ENCODE measurements around the gene LTA. TPM values are rescaled to one million over a fixed set of nuclear protein-coding genes. Genes with fewer than 3 reads are reported as not detected.

LTA gene
- total RNA-seq, 1 experiment from 2014 or later: not detected

DNA sequence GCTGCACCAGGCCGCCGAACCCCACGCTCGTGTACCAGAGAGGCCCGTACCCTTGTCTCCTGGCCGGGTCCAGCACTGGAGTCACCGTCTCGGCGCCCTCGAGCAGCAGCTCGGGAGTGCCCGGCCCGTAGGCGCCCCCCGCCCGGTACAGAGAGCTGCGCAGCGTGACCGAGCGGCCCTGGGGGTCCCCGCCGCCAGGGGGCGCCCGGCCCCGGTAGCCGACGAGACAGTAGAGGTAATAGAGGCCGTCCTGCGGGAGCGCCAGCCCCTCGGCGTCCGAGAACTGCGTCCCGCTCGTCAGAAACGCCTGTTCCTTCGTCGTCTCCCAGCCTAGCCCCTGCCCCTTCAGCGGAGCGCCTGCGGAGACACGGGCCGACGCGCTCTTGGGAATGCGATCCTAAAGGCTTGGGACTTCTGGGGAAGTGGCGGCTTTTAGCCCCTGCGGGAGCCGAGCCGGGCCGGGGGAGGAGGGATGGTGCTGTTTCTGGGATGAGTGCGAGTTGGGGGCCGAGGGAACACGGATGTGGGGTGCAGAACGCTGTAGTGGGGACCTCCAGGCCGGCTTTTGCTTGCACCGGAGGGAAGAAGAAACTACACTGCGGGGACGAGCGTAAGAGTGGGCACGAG, 8.8 kb downstream of the LTA start:
- Histone ChIP-seq H3K79me1 (ENCODE audit: insufficient read depth, low read depth, low read length, poor library complexity, severe bottlenecking) (no peaks in the 10 kb centered on the region), H4K5ac (ENCODE audit: insufficient read length, low read depth, low read length) (no peak overlapping the region), H4K91ac (ENCODE audit: insufficient read length, low read depth, low read length) (no peak overlapping the region), H3K9ac (ENCODE audit: extremely low read depth, insufficient read length, low read length) (peak overlapping the region; percentile 42), H3K9me3 (ENCODE audit: control insufficient read depth, low read depth, low read length) (no peaks in the 10 kb centered on the region), H3K23ac (ENCODE audit: insufficient read length, low read depth, low read length) (no peak overlapping the region), H3K79me2 (ENCODE audit: insufficient read depth, low read length) (no peaks in the 10 kb centered on the region), H2BK20ac (ENCODE audit: low read depth, low read length, poor library complexity, severe bottlenecking) (no peak overlapping the region), H3K4me2 (ENCODE audit: insufficient read depth, insufficient read length, low read length) (peak overlapping the region; percentile 67), H3T11ph (ENCODE audit: low read length) (no peak overlapping the region), H3K23me2 (ENCODE audit: insufficient read length, low read depth, low read length, poor library complexity, severe bottlenecking) (peaks cover 9% of the 10 kb centered on the region), H2BK120ac (ENCODE audit: low read depth, low read length, poor library complexity, severe bottlenecking) (no peak overlapping the region), H4K8ac (replicated peaks; ENCODE audit: insufficient read length, low read depth, low read length) (no peak overlapping the region), H3K18ac (ENCODE audit: insufficient read length, low read depth, low read length) (peak overlapping the region; percentile 77), H2BK5ac (ENCODE audit: insufficient read length, low read length) (no peak overlapping the region), H4K20me1 (ENCODE audit: control insufficient read depth, insufficient read depth, insufficient read length) (no peaks in the 10 kb centered on the region), H2BK15ac (ENCODE audit: low read depth, low read length) (no peak overlapping the region), H3K27ac (ENCODE audit: insufficient read length, low read depth, low read length) (no peak overlapping the region), H2AFZ (ENCODE audit: low read length) (no peak overlapping the region), H3K4ac (ENCODE audit: low read depth, low read length) (no peak overlapping the region), H3K56ac (ENCODE audit: insufficient read length, low read depth, low read length) (no peak overlapping the region), H3K4me1 (ENCODE audit: insufficient read depth, low read length) (peaks cover 2% of the 10 kb centered on the region; the same call in 1 of the 2 replicates), H2AK5ac (ENCODE audit: insufficient read length, low read length) (no peak overlapping the region), H3K14ac (ENCODE audit: insufficient read depth, low read length) (peak overlapping the region; percentile 85), H3K27me3 (ENCODE audit: insufficient read depth, low read length) (no peaks in the 10 kb centered on the region), H2BK12ac (ENCODE audit: insufficient read length, low read depth, low read length) (no peak overlapping the region)
- H3K27ac Mint-ChIP-seq: peak overlapping the region; percentile 9 to 93 (median 23); a peak in 5 of 7 replicates
- H3K4me1 Mint-ChIP-seq: peaks cover 34 to 36% of the 10 kb centered on the region in 2 experiments
- peak overlapping the region; percentile 84 to 94 for H3K4me3 Mint-ChIP-seq
- TF ChIP-seq, protein P1, sequence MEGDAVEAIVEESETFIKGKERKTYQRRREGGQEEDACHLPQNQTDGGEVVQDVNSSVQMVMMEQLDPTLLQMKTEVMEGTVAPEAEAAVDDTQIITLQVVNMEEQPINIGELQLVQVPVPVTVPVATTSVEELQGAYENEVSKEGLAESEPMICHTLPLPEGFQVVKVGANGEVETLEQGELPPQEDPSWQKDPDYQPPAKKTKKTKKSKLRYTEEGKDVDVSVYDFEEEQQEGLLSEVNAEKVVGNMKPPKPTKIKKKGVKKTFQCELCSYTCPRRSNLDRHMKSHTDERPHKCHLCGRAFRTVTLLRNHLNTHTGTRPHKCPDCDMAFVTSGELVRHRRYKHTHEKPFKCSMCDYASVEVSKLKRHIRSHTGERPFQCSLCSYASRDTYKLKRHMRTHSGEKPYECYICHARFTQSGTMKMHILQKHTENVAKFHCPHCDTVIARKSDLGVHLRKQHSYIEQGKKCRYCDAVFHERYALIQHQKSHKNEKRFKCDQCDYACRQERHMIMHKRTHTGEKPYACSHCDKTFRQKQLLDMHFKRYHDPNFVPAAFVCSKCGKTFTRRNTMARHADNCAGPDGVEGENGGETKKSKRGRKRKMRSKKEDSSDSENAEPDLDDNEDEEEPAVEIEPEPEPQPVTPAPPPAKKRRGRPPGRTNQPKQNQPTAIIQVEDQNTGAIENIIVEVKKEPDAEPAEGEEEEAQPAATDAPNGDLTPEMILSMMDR (conservative IDR thresholded peaks at IDR 0.05): peak; percentile 99
- H3K27me3 Mint-ChIP-seq (ENCODE audit: low read depth): peaks cover 36% of the 10 kb centered on the region
- H3K36me3 Mint-ChIP-seq (ENCODE audit: insufficient read depth in 1 of 3, low read depth in 3 of 3): no peaks in the 10 kb centered on the region
- peak; percentile 90 for DNase-seq
- no CpG with 5 or more reads among the region's 62 CpGs for WGBS (ENCODE audit: extremely low coverage, insufficient read length, low lambda C conversion rate)
- H3K9me3 Mint-ChIP-seq: no peaks in the 10 kb centered on the region; a peak in 1 of 5 replicates

Data from H9 (cell line).